HepG2 (cell line): Measurements from ENCODE around the gene DENND5A. TPM values are rescaled to one million over a fixed set of nuclear protein-coding genes. Genes with fewer than 3 reads are reported as not detected.

ENCODE experiments used
- ATAC-seq: fragments of 200-7000 bp; cut with Tn5 transposase; 3 replicates; pipeline ENCODE4 v1.9.1; 2020; ENCODE audit warnings: mild to moderate bottlenecking, moderate library complexity
- BruUV-seq: library from RNA; stranded (reverse); fragments of 400-500 nt; replicated peaks from 2 replicates; lab custom pipeline; 2021; lab: Mats Ljungman, UMichigan
- CTCF ChIA-PET: fragments of 300-600 bp; formaldehyde crosslinking; extraction: SDS; loops from one replicate; lab custom pipeline; 2021; ENCODE audit warnings: low total read pairs, inconsistent platforms, low intra/inter-chr PET ratio; lab: Yijun Ruan, JAX
- POLR2A ChIA-PET: fragments of 350-600 bp; sonication (Branson Sonifier 250); formaldehyde crosslinking; loops from one replicate; lab custom pipeline; 2020; ENCODE audit warnings: antibody characterized with exemption, inconsistent platforms; lab: Yijun Ruan, JAX
- DNase-seq: peaks from one replicate; pipeline ENCODE4 v3.0.0-alpha.2; 2015; ENCODE audit warnings: low spot score
- FAIRE-seq: peaks from 3 replicates; lab custom pipeline; 2011; peaks lifted over from hg19 to GRCh38; lab: Jason Lieb, UNC
- H2AFZ ChIP-seq: one replicate; pipeline ENCODE4 v1.6.1; 2011; ENCODE audit warnings: low read length, inconsistent platforms
- H3K27ac ChIP-seq: fragments of 300-600 bp; 3 replicates; pipeline ENCODE4 v1.8.0; 2011; ENCODE audit warnings: mixed run types, mild to moderate bottlenecking, mixed read lengths, low read length, inconsistent platforms; ENCODE audit not compliant: insufficient read depth; ENCODE audit errors: extremely low read length
- H3K27me3 ChIP-seq, 2 experiments: fragments of 200-600 bp in 1 of 2; 2 replicates in 1 of 2; 3 replicates in 1 of 2; pipeline versions ENCODE4 v1.6.0 to v1.8.0; 2011; ENCODE audit warnings: low read length in 2 of 2, mild to moderate bottlenecking in 2 of 2, moderate library complexity in 2 of 2, inconsistent platforms in 1 of 2; ENCODE audit not compliant: insufficient read depth in 2 of 2, control insufficient read depth in 1 of 2
- H3K36me3 ChIP-seq, 2 experiments: fragments of 200-600 bp in 1 of 2; replicated peaks in 1 of 2; 2 replicates in 1 of 2; 3 replicates in 1 of 2; pipeline versions ENCODE4 v1.5.1 to v1.8.0; 2011; ENCODE audit warnings: low read length in 2 of 2, inconsistent platforms in 1 of 2; ENCODE audit not compliant: insufficient read depth in 2 of 2, control insufficient read depth in 1 of 2
- H3K4me1 ChIP-seq: 2 replicates; pipeline ENCODE4 v1.5.1; 2012; ENCODE audit warnings: low read length, inconsistent platforms; ENCODE audit not compliant: insufficient read depth
- H3K4me2 ChIP-seq: 2 replicates; pipeline ENCODE4 v1.6.0; 2011; ENCODE audit warnings: low read depth, low read length, inconsistent platforms
- H3K4me3 ChIP-seq, 3 experiments: fragments of 200-600 bp in 1 of 3; sonication (generic), shearing (Covaris generic) in 1 of 3; replicated peaks in 1 of 3; 2 replicates each; pipeline ENCODE4 v1.5.1; 2011 to 2016; ENCODE audit warnings: low read length in 3 of 3, inconsistent platforms in 2 of 3, low read depth in 2 of 3, mild to moderate bottlenecking in 2 of 3, control low read depth in 1 of 3, mixed read lengths in 1 of 3; ENCODE audit not compliant: insufficient read depth in 1 of 3
- H3K79me2 ChIP-seq: one replicate; pipeline ENCODE4 v1.6.1; 2011; ENCODE audit warnings: low read length, inconsistent platforms; ENCODE audit not compliant: insufficient read depth
- H3K9ac ChIP-seq: 2 replicates; pipeline ENCODE4 v1.6.0; 2011; ENCODE audit warnings: mild to moderate bottlenecking, low read depth, low read length, inconsistent platforms; ENCODE audit not compliant: insufficient read depth
- H3K9me3 ChIP-seq: 2 replicates; pipeline ENCODE4 v1.5.1; 2012; ENCODE audit warnings: mild to moderate bottlenecking, low read length
- H4K20me1 ChIP-seq: 2 replicates; pipeline ENCODE4 v1.6.0; 2011; ENCODE audit warnings: inconsistent platforms, mild to moderate bottlenecking, low read length, moderate library complexity; ENCODE audit not compliant: insufficient read depth
- ATAD3A ChIP-seq: sonication (generic); formaldehyde crosslinking; IDR thresholded peaks from 2 replicates; pipeline ENCODE4 v1.4.0; 2020; ENCODE audit warnings: missing genetic modification reagents
- DDIT3 ChIP-seq: sonication (generic); formaldehyde crosslinking; IDR thresholded peaks from 2 replicates; pipeline ENCODE4 v1.4.0; 2020; ENCODE audit warnings: mild to moderate bottlenecking, missing genetic modification reagents
- ELK4 ChIP-seq: sonication (generic); formaldehyde crosslinking; IDR thresholded peaks from 2 replicates; pipeline ENCODE4 v1.9.0; 2021; ENCODE audit warnings: missing genetic modification reagents, borderline replicate concordance
- JARID2 ChIP-seq: sonication (generic); formaldehyde crosslinking; IDR thresholded peaks from 2 replicates; pipeline ENCODE4 v1.8.1; 2023; ENCODE audit warnings: missing genetic modification reagents, inconsistent platforms; ENCODE audit not compliant: insufficient replicate concordance
- NBN ChIP-seq: fragments of 450-650 bp; conservative IDR thresholded peaks from 2 replicates; pipeline ENCODE4 v1.6.1; 2017
- SSRP1 ChIP-seq: IDR thresholded peaks from 2 replicates; pipeline ENCODE4 v1.6.1; 2016; ENCODE audit warnings: control low read depth
- TBL1XR1 ChIP-seq: fragments of 150-350 bp; IDR thresholded peaks from 2 replicates; pipeline ENCODE4 v1.6.1; 2014; ENCODE audit warnings: borderline replicate concordance, low read length; ENCODE audit not compliant: partially characterized antibody
- TBP ChIP-seq: sonication (generic); formaldehyde crosslinking; IDR thresholded peaks from 2 replicates; pipeline ENCODE4 v1.5.0; 2020; ENCODE audit warnings: missing genetic modification reagents
- TFDP1 ChIP-seq: IDR thresholded peaks from 2 replicates; pipeline ENCODE4 v1.6.1; 2016; ENCODE audit warnings: missing compliant biosample characterization, missing genetic modification reagents, borderline replicate concordance
- U2AF1 ChIP-seq: fragments of 200-400 bp; formaldehyde crosslinking; optimal IDR thresholded peaks from 2 replicates; pipeline ENCODE3; 2017; ENCODE audit warnings: mild to moderate bottlenecking, low read depth, low read length
- ZNF121 ChIP-seq: sonication (generic); formaldehyde crosslinking; IDR thresholded peaks from 2 replicates; pipeline ENCODE4 v1.5.0; 2020; ENCODE audit warnings: mild to moderate bottlenecking, missing genetic modification reagents
- ZNF547 ChIP-seq: sonication (generic); formaldehyde crosslinking; IDR thresholded peaks from 2 replicates; pipeline ENCODE4 v1.5.1; 2020; ENCODE audit warnings: mild to moderate bottlenecking, missing genetic modification reagents
- ZNF569 ChIP-seq: sonication (generic); formaldehyde crosslinking; IDR thresholded peaks from 2 replicates; pipeline ENCODE4 v1.5.0; 2020; ENCODE audit warnings: mild to moderate bottlenecking, missing genetic modification reagents, moderate library complexity, borderline replicate concordance
- ZNF607 ChIP-seq: sonication (generic); formaldehyde crosslinking; IDR thresholded peaks from 2 replicates; pipeline ENCODE4 v1.5.1; 2020; ENCODE audit warnings: missing genetic modification reagents, mild to moderate bottlenecking, borderline replicate concordance
- WGBS: methylation state at CpG from one replicate; pipeline ENCODE4 v1.1.6; 2017; ENCODE audit warnings: low lambda C conversion rate; 5-methylcytosine and 5-hydroxymethylcytosine counted together
- in situ Hi-C: cut with HindIII; loops from 2 replicates; pipeline ENCODE4 v1.10.0; 2017; ENCODE audit warnings: low pct_unique_long_range_greater_than_20kb; ENCODE audit not compliant: extremely low pct_ligation_motif_present
- intact Hi-C: fragments of 100-400 bp; cut with micrococcal nuclease; formaldehyde crosslinking; loops from one replicate; pipeline ENCODE4 v1.10.0; 2022; ENCODE audit not compliant: unreplicated experiment
- polyA plus RNA-seq, 8 experiments: library from polyadenylated mRNA; depleted of rRNA in 3 of 8; stranded (reverse) in 7 of 8; unstranded in 1 of 8; fragments of >200 nt; fragmentation: Illumina TruSeq in 4 of 8; extraction: Trizol in 4 of 8; gene quantifications; 2 replicates each; pipeline versions ENCODE4 v1.2.1 to v1.2.3, GENCODE V29; 2011 to 2016; ENCODE audit warnings: low read depth in 4 of 8, missing spikeins in 1 of 8, mixed read lengths in 1 of 8; ENCODE audit not compliant: insufficient read depth in 1 of 8
- total RNA-seq, 5 experiments: library from RNA; depleted of rRNA; stranded (reverse); fragments of >200 nt; fragmentation: Illumina TruSeq; extraction: Trizol; gene quantifications; 2 replicates each; pipeline ENCODE4 v1.2.3, GENCODE V29; 2016; ENCODE audit warnings: low read depth in 1 of 5
- TF ChIP-seq, protein P1 (sequence below): sonication (generic); formaldehyde crosslinking; IDR thresholded peaks from 2 replicates; pipeline ENCODE4 v1.5.1; 2020; ENCODE audit warnings: mild to moderate bottlenecking, missing genetic modification reagents, moderate library complexity
- TF ChIP-seq, protein P2 (sequence below): sonication (generic); formaldehyde crosslinking; conservative IDR thresholded peaks from 2 replicates; pipeline ENCODE4 v1.4.0; 2020; ENCODE audit warnings: missing genetic modification reagents

DENND5A gene
- total and polyA plus RNA-seq, 2 of the 13 experiments (the other 11 are each of a cell fraction or from before 2014, with no cell fraction given), result 63.3 to 145 TPM

- TF ChIP-seq, protein P1, sequence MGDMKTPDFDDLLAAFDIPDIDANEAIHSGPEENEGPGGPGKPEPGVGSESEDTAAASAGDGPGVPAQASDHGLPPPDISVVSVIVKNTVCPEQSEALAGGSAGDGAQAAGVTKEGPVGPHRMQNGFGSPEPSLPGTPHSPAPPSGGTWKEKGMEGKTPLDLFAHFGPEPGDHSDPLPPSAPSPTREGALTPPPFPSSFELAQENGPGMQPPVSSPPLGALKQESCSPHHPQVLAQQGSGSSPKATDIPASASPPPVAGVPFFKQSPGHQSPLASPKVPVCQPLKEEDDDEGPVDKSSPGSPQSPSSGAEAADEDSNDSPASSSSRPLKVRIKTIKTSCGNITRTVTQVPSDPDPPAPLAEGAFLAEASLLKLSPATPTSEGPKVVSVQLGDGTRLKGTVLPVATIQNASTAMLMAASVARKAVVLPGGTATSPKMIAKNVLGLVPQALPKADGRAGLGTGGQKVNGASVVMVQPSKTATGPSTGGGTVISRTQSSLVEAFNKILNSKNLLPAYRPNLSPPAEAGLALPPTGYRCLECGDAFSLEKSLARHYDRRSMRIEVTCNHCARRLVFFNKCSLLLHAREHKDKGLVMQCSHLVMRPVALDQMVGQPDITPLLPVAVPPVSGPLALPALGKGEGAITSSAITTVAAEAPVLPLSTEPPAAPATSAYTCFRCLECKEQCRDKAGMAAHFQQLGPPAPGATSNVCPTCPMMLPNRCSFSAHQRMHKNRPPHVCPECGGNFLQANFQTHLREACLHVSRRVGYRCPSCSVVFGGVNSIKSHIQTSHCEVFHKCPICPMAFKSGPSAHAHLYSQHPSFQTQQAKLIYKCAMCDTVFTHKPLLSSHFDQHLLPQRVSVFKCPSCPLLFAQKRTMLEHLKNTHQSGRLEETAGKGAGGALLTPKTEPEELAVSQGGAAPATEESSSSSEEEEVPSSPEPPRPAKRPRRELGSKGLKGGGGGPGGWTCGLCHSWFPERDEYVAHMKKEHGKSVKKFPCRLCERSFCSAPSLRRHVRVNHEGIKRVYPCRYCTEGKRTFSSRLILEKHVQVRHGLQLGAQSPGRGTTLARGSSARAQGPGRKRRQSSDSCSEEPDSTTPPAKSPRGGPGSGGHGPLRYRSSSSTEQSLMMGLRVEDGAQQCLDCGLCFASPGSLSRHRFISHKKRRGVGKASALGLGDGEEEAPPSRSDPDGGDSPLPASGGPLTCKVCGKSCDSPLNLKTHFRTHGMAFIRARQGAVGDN (CRISPR knock-in tag), result no peak
- TF ChIP-seq NBN (no peak), SSRP1 (CRISPR knock-in tag) (no peak), TBL1XR1 (no peak), TBP (CRISPR knock-in tag) (no peak), ATAD3A (no peak)
These were observed 37.3 kb upstream of the DENND5A start (continued) for GRCh38 chr11:9302448-9302847.

- Histone ChIP-seq H3K27ac (no peak overlapping the region), H3K9me3 (no peaks in the 10 kb centered on the region), H2AFZ (no peak overlapping the region), H3K4me3 (no peak overlapping the region), H3K79me2 (peaks cover 49% of the 10 kb centered on the region), H3K36me3 (peaks cover 6 to 11% of the 10 kb centered on the region in 2 experiments; a peak in 1 of 5 replicates), H4K20me1 (peaks cover 5% of the 10 kb centered on the region; the same call in 1 of the 2 replicates), H3K4me2 (no peak overlapping the region), H3K27me3 (no peaks in the 10 kb centered on the region), H3K4me1 (peaks cover 7% of the 10 kb centered on the region), H3K9ac (no peak overlapping the region)
- FAIRE-seq, result no peak
- no peak for DNase-seq
- 76% methylated on average over 10 of the region's 10 CpGs for WGBS
- POLR2A ChIA-PET, result interaction anchor here (1.3 kb wide), 1 partner anchor 159 kb away, joined by 3 read pairs; the partner anchor contains the start of gene ZNF143
- ATAC-seq, result no peak
- intact Hi-C loops, result no loop called here
- in situ Hi-C loops, result no loop called here
- CTCF ChIA-PET, result no interaction called here
- BruUV-seq, result no TSS peak
- no peak for TF ChIP-seq JARID2 (CRISPR knock-in tag)
- TF ChIP-seq ELK4 (CRISPR knock-in tag), result no peak
- TF ChIP-seq ZNF569 (CRISPR knock-in tag), result no peak
- no peak for TF ChIP-seq U2AF1
- TF ChIP-seq, protein P2, sequence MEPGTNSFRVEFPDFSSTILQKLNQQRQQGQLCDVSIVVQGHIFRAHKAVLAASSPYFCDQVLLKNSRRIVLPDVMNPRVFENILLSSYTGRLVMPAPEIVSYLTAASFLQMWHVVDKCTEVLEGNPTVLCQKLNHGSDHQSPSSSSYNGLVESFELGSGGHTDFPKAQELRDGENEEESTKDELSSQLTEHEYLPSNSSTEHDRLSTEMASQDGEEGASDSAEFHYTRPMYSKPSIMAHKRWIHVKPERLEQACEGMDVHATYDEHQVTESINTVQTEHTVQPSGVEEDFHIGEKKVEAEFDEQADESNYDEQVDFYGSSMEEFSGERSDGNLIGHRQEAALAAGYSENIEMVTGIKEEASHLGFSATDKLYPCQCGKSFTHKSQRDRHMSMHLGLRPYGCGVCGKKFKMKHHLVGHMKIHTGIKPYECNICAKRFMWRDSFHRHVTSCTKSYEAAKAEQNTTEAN, result no peak
- no peak for TF ChIP-seq ZNF547 (CRISPR knock-in tag)
- no peak for TF ChIP-seq ZNF607 (CRISPR knock-in tag)
- TF ChIP-seq TFDP1 (CRISPR knock-in tag), result no peak
- no peak for TF ChIP-seq ZNF121
- no peak for TF ChIP-seq DDIT3 (CRISPR knock-in tag)
These were observed 36.6 kb upstream of the DENND5A start for GRCh38 chr11:9301720-9302119.
